Ascending aorta (tissue), 2 donors: Measurements from ENCODE around the gene TAPT1. TPM values are rescaled to one million over a fixed set of nuclear protein-coding genes. Genes with fewer than 3 reads are reported as not detected.
A peak's percentile ranks its signal among the peaks of the same experiment; 100 is the strongest.
"Not testable (repeated sequence)": the region's sequence is repeated elsewhere in the genome, so short reads cannot be mapped to it uniquely, and the experiment has no call there.

Experiments used
- DNase-seq, 2 donors: peaks; one replicate each; pipeline ENCODE4 v3.0.0-alpha.2; 2019; ENCODE audit warnings: low spot score in 2 of 2
- H3K27ac ChIP-seq, 2 donors: fragments of 200-600 bp; sonication (generic); one replicate each; pipeline ENCODE4 v1.5.1; 2016 to 2017; ENCODE audit warnings: mild to moderate bottlenecking in 1 of 2
- H3K27me3 ChIP-seq: fragments of 200-600 bp; sonication (generic); one replicate; pipeline ENCODE4 v1.5.1; 2017
- H3K36me3 ChIP-seq, 2 donors: fragments of 200-600 bp; sonication (generic); one replicate each; pipeline ENCODE4 v1.5.1; 2016
- H3K4me1 ChIP-seq, 2 donors: fragments of 200-600 bp; sonication (generic); one replicate each; pipeline ENCODE4 v1.5.1; 2016 to 2017; ENCODE audit warnings: mild to moderate bottlenecking in 1 of 2
- H3K4me3 ChIP-seq, 2 donors: fragments of 200-600 bp; sonication (generic); one replicate each; pipeline ENCODE4 v1.5.1; 2016 to 2017; ENCODE audit warnings: mild to moderate bottlenecking in 1 of 2
- H3K9me3 ChIP-seq, 2 donors: fragments of 200-600 bp; sonication (generic); one replicate each; pipeline ENCODE4 v1.5.1; 2016
- intact Hi-C: fragments of 100-400 bp; cut with DNase I; formaldehyde crosslinking; loops from one replicate; pipeline ENCODE4 v1.15.1; 2023
- total RNA-seq: library from RNA; depleted of rRNA; stranded (reverse); fragments of >200 nt; gene quantifications from one replicate; pipeline ENCODE4 v1.1.0, GENCODE V29; 2016
- TF ChIP-seq, protein P1 (sequence below), 3 experiments: fragments of 200-600 bp in 2 of 3; fragments of 450-650 bp in 1 of 3; sonication (generic) in 2 of 3; IDR thresholded peaks; one replicate each; pipeline ENCODE4 v1.5.1; 2016 to 2019; ENCODE audit warnings: antibody characterized with exemption in 3 of 3, mild to moderate bottlenecking in 1 of 3, moderate library complexity in 1 of 3

TAPT1 gene
- total RNA-seq, 1 donor from 2014 or later = 10.7 TPM

DNA sequence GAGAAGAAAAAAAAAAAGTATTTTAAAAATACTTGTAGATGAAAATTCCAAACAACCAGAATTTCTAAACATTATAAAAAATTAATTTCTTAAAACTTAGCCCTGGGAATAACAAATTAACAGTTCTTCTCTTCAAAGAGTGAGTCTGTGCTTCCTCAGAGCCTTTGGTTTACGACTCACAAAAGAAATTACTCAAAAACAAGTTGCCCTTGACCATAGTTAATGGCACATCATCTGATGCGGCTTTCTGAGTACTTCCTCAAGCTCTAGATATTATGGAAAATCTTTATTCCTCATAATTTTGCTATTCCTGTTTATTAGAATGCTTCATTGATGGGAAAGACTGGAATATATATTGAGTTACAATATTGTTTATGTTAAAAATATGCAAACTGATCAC lies 23.7 kb downstream of the TAPT1 start:
- intact Hi-C loops = no loop called here
- no peak for DNase-seq
- no peak overlapping the region for H3K27ac ChIP-seq
- no peak overlapping the region for H3K4me3 ChIP-seq
- peaks cover 0 to 20% of the 10 kb centered on the region in 2 donors for H3K4me1 ChIP-seq
- H3K27me3 ChIP-seq = no peaks in the 10 kb centered on the region
- TF ChIP-seq, protein P1, sequence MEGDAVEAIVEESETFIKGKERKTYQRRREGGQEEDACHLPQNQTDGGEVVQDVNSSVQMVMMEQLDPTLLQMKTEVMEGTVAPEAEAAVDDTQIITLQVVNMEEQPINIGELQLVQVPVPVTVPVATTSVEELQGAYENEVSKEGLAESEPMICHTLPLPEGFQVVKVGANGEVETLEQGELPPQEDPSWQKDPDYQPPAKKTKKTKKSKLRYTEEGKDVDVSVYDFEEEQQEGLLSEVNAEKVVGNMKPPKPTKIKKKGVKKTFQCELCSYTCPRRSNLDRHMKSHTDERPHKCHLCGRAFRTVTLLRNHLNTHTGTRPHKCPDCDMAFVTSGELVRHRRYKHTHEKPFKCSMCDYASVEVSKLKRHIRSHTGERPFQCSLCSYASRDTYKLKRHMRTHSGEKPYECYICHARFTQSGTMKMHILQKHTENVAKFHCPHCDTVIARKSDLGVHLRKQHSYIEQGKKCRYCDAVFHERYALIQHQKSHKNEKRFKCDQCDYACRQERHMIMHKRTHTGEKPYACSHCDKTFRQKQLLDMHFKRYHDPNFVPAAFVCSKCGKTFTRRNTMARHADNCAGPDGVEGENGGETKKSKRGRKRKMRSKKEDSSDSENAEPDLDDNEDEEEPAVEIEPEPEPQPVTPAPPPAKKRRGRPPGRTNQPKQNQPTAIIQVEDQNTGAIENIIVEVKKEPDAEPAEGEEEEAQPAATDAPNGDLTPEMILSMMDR (IDR thresholded peaks at IDR 0.05) = no peak
- no peaks in the 10 kb centered on the region for H3K9me3 ChIP-seq
- peaks cover 3 to 7% of the 10 kb centered on the region in 2 donors for H3K36me3 ChIP-seq

DNA sequence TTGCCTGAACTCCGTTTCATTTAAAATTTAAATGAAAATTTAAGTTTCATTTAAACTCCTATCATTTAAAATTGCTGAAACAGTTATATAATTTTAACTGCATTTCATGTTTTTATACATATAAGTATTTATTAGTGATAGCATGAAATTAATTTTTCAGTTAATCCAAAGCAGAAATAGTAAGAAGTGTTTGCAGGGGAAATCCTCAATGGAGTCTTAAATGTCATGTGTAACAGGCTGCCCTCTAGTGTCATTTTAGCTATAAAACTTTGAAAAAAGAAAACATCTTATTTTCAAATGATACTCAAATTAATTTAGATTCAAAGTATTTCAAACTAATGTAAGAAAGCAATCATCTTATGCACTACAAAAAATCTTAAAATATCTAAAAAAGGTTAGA lies 27.2 kb downstream of the TAPT1 start:
- no peak for DNase-seq
- no peaks in the 10 kb centered on the region for H3K27me3 ChIP-seq
- H3K9me3 ChIP-seq = no peaks in the 10 kb centered on the region
- H3K4me3 ChIP-seq = no peak overlapping the region
- peaks cover 0 to 29% of the 10 kb centered on the region in 2 donors for H3K4me1 ChIP-seq
- intact Hi-C loops = loop anchor here (1.0 kb wide), 1 partner anchor 173 kb away; no protein-coding TSS in a partner anchor
- no peak overlapping the region for H3K27ac ChIP-seq
- TF ChIP-seq, protein P1 (IDR thresholded peaks at IDR 0.05) = peak in 1 of 3 experiments; percentile 57
- peaks cover 3 to 7% of the 10 kb centered on the region in 2 donors for H3K36me3 ChIP-seq

DNA sequence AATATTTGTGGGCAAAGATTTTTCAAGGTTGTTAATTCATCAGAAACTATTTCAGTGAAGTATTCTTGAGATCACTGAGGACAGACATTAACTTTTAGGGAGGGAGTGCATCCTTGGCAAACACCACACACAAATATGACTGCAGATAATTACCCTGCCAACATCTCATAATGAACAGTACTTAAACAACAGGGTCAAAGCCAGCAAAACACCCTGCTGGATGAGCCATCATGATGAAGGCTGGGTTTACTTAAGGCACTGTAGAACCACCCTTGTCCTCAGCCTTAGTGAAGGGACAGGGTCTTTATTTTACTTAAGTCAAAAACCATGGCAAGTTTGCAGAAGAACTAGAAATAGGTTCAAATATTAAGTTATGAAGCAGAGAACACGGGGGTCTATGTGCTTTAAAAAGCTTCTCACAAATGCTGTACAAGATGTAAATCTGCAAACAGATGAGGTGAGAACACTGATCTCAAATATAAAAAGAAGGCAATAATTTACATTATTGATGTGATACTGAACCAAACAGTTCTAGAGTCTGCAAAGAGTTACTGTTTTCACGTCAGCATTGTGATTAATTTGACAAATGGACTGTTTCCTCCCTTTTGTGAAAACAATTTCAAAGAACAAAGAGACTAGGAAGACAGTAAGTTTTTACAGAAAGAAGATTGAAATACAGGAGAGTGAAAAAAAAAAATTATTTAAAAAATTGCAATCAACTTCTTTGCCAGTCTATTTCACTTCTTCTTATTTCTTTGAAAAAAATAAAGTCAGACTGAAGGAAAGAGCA lies 28.2 kb downstream of the TAPT1 start:
- intact Hi-C loops = loop anchor here (2.0 kb wide), 3 partner anchors 29 to 113 kb away; partner anchors contain the start of genes PROM1 and TAPT1
- TF ChIP-seq, protein P1 (IDR thresholded peaks at IDR 0.05) = no peak
- H3K27ac ChIP-seq = no peak overlapping the region
- H3K4me3 ChIP-seq = no peak overlapping the region
- H3K4me1 ChIP-seq = peaks cover 0 to 37% of the 10 kb centered on the region in 2 donors
- H3K36me3 ChIP-seq = peaks cover 3 to 7% of the 10 kb centered on the region in 2 donors
- no peaks in the 10 kb centered on the region for H3K9me3 ChIP-seq
- no peaks in the 10 kb centered on the region for H3K27me3 ChIP-seq
- DNase-seq = no peak

DNA sequence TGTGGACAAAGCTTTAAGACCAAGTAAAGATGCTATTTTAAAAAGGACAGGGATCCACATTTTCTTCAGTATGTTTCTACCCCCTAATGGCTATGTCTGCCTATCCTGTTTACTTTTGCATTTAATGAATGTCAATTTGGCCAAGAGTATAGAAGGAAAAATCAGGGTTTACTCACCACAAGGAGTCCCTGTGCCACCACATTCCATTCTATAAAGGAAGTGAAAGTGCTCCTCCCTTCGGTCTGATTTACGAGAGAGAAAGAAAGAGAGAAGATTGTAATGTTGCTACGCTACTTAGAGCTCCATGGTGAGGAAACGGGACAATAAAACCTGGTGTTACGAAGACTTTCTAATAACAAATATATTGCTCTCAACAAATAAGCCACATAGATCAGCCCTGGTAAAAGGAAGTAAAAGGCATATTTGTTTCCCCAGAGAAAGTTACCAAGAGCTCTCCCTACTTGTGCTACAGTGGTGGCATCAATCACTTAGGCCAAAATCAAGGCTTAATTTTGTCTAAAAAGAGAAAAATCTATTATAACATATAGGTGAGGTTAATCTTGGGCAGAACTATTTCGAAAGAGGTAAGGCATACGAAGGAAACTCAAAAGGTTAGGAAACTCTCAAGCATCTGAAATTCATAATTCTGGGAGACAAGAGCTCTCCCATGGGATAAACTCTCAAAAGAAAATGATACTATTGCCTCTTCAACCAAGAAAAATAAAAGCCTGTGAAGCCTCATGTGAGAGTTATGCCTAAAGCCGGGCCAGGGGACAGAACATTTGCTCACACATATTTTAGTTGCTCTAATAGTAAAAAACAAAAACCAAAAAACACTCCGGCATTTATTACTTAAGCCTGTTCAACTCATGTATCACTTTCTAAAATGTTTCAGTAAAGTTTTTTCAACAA lies 29.5 kb downstream of the TAPT1 start:
- TF ChIP-seq, protein P1 (IDR thresholded peaks at IDR 0.05) = peak in 2 of 3 experiments; percentile 40 to 56
- DNase-seq = no peak
- Histone ChIP-seq H3K4me3 (peak overlapping the region; percentile 45 to 59), H3K27me3 (no peaks in the 10 kb centered on the region), H3K4me1 (peaks cover 0 to 45% of the 10 kb centered on the region in 2 donors), H3K36me3 (peaks cover under 1 to 3% of the 10 kb centered on the region in 2 donors), H3K27ac (peak overlapping the region; percentile 78 to 79), H3K9me3 (no peaks in the 10 kb centered on the region)
- intact Hi-C loops = loop anchor here (2.0 kb wide), 3 partner anchors 30 to 112 kb away; partner anchors contain the start of genes PROM1 and TAPT1

DNA sequence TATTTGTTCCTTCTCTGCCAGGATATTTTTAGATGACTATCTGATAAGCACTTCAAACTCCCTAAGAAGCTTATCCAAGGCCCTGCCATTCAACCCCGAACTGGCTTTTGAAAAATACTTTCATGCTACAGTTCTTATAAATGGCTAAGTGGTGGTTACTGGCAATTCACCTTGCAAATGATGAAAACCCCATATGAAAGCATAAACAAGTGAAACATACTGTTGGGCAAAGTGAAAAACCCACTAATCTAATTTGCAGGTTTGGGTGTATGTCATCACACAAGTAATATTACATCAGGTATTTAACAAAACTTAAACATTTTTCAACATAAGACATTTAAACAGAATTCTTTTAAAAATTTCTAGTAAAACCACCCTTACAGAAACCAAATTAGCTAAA lies 31.1 kb downstream of the TAPT1 start:
- Histone ChIP-seq H3K27me3 (no peaks in the 10 kb centered on the region), H3K9me3 (no peaks in the 10 kb centered on the region), H3K36me3 (peaks cover 10 to 11% of the 10 kb centered on the region in 2 donors), H3K4me1 (peaks cover 0 to 45% of the 10 kb centered on the region in 2 donors), H3K4me3 (no peak overlapping the region), H3K27ac (no peak overlapping the region)
- intact Hi-C loops = no loop called here
- TF ChIP-seq, protein P1 (IDR thresholded peaks at IDR 0.05) = no peak
- no peak for DNase-seq

DNA sequence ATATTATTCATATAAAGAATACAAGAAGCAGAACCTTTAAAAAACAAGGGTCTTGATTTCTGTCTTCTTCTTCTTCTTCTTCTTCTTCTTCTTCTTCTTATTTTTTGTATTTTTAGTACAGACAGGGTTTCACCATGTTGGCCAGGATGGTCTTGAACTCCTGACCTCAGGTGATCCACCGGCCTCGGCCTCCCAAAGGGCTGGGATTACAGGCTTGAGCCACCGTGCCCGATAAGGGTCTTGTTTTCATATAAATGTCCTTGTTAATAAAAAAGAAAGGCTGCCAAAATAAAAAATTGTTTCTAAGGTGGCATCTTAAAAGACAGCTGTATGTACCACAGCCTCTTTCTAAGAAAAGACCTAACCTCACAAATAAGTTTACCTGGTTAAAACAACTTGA lies 31.5 kb downstream of the TAPT1 start:
- intact Hi-C loops, H3K4me3 ChIP-seq: not testable (repeated sequence)

More for the DNA sequence above, 31.5 kb downstream of the TAPT1 start:
- H3K27ac ChIP-seq, DNase-seq, H3K9me3 ChIP-seq, H3K27me3 ChIP-seq: not testable (repeated sequence)
- peaks cover 14 to 15% of the 10 kb centered on the region in 2 donors for H3K36me3 ChIP-seq
- H3K4me1 ChIP-seq = peaks cover 0 to 45% of the 10 kb centered on the region in 2 donors
